ENCODE measurements around the gene TACC2.

DNA sequence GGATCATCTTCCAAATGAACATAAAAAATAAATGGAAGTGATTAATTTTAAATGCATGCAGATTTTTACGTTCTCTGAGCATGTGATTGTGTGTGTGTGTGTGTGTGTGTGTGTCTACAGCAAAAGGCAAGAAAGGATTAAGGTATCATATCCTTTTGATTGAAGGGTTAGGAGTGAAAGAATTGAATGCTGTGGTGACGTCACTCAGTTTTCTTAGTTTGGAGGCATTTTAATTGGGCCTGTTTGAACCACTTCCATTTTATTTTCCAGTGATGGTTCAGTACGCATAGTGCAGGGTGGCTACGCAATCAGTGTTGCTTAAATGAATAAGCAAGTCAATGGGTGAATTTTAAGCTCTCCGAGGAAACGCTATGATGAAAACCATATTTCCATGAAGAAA, 31.3 kb downstream of the TACC2 start:
- TF ChIP-seq DDX20 (tag; IDR thresholded peaks at IDR 0.05; ENCODE audit: low read depth) = no peak
- TF ChIP-seq SLC30A9 (CRISPR knock-in tag; IDR thresholded peaks at IDR 0.05) = no peak
- no peak for TF ChIP-seq ETS1 (conservative IDR thresholded peaks at IDR 0.05; ENCODE audit: control insufficient read depth, low read depth, low read length)
- TF ChIP-seq CHD2 (IDR thresholded peaks at IDR 0.05; ENCODE audit: low read depth, low read length) = no peak
- no peak for TF ChIP-seq ZNF696 (CRISPR knock-in tag; conservative IDR thresholded peaks at IDR 0.05)
